ENCODE measurements around the gene RASGRP1.

Gene RASGRP1

DNA sequence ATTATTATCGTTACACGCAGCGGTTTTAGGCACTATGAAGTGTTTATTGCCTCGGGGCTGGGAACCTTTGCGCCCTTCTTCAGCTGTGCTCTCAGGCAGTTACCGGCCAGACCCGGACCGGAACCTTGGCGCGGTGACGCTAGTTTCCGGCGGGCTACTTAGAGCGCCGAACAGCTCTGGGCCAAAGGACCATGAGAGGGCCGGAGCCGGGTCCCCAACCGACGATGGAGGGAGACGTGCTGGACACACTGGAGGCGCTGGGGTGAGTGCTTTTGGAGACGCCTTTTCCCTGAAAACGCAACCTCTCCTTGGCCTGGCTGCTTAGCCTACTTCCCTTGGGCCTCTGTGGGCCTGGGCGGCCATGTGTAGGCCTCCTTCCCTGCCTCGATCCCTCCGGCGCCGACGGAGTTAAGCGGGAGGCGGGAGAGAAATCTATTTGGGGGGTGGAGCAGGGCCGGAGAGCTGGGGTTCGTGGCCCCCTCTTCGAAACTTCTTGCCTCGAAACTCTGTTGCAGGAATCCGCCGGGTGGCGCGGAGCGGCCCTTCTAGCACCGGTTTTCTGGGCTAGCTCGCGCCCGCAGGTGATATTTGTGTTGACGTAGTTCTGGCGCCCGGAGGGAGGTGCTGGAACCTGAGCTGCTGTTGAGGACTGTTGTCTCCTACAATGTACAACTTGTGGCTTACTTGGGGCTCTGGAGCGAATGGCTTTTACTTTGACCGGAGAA is 110.5 kb downstream of the RASGRP1 start, which contains the start of gene FAM98B:
Gene FAM98B, plus strand, starts transcription at position 157 of the 725 bp plus-strand sequence. Its CDS starts 35 bp downstream, at position 192.
- DNase-seq: peak; percentile 34

DNA sequence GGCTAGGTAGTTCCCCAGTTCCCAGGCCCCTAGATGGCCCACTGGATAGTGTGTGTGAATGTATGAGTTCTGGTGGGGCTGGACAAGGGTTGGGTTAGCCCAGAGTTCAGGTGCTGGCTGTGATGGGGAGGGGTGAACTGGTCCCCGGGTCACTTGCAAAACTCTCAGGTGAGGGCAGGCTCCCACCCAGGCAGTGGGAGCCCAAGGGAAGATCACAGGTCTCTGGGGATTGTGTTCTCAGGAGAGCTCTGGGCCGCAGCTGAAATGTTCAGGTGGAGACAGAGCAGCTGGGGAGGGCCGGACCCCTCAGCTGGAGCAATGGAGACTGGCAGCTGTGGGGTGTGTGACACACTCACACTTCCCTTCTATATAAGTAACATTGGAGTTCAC is 123.5 kb downstream of the RASGRP1 start:
- DNase-seq: no peak

DNA sequence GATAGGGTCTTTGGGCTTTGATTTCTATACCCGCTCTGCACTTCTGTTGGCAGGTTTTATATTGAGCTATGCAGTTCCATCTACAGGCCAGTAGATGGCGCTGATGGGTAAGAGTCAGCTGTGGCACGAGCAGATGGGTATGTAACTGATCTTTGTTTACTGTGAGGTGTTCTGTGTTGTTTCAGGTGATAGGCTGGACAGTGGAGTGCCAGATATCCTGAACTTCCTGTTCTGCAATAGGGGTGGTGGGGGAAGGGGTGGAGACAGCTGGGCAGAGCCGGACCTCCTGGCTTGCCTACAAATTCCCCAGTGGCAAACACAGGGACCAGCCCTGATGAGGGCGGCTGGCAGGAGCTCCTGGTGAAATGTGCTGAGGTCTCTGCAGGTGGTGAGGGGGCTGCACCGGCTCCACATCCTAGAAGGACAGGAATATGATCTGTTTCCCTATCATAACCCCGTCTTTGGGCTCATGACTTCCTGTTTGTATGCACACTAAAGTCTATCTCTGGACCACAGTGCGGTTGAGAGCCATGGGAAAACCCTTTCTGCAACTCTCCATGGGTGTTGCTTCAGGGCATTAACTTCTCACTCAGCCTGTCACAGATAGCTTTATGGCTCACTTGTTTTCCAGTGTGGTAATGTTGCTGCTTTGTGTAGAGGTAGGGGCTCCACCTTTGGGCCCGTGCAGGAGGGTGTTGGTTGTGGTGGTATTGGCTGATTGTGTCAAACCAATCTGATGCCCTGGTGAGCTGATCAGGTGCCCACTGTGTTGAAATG is 124.1 kb downstream of the RASGRP1 start:
- peak; percentile 39 for DNase-seq

Measured in NCI-H1417 treated with DMSO at 0.1 percent for 48 hours (cell line).